ENCODE data around the gene THRAP3. TPM values are rescaled to one million over a fixed set of nuclear protein-coding genes. Genes with fewer than 3 reads are reported as not detected.

The THRAP3 gene
- polyA plus RNA-seq, 1 of the 3 experiments (the other 2 are of a cell fraction), result 33.7 TPM

- H3K27me3 ChIP-seq (ENCODE audit: insufficient read depth), result no peaks in the 10 kb centered on the region
- no peak overlapping the region for H2AFZ ChIP-seq (ENCODE audit: low read depth)
- peaks cover 38 to 65% of the 10 kb centered on the region in 2 experiments for H3K36me3 ChIP-seq (replicated peaks in 1 of 2; ENCODE audit: control insufficient read depth in 1 of 2, insufficient read depth in 2 of 2, low read length in 1 of 2)
- H3K79me2 ChIP-seq (ENCODE audit: insufficient read depth), result peaks cover 20% of the 10 kb centered on the region; the same call in 1 of the 2 replicates
- TF ChIP-seq MEF2A (IDR thresholded peaks at IDR 0.05; ENCODE audit: borderline replicate concordance, low read depth), result no peak
- TF ChIP-seq FOSL2 (IDR thresholded peaks at IDR 0.05; ENCODE audit: borderline replicate concordance, low read depth), result no peak
- no peak for TF ChIP-seq REST (IDR thresholded peaks at IDR 0.05; ENCODE audit: low read depth, low read length)
- TF ChIP-seq RAD21 (IDR thresholded peaks at IDR 0.05; ENCODE audit: low read length), result no peak
- TF ChIP-seq TCF12 (IDR thresholded peaks at IDR 0.05), result no peak
- no peak for TF ChIP-seq NFIC (IDR thresholded peaks at IDR 0.05; ENCODE audit: borderline replicate concordance)
- no peak for TF ChIP-seq GABPA (IDR thresholded peaks at IDR 0.05; ENCODE audit: low read depth)
- TF ChIP-seq RFX5 (IDR thresholded peaks at IDR 0.05; ENCODE audit: low read length), result no peak
- TF ChIP-seq PBX3 (IDR thresholded peaks at IDR 0.05), result no peak
- no peak for TF ChIP-seq MXI1 (IDR thresholded peaks at IDR 0.05; ENCODE audit: low read depth, low read length)
- 0 out of 2 replicates have a peak, but pooled peaks cover under 1% of the 10 kb centered on the region for H4K20me1 ChIP-seq (ENCODE audit: insufficient read depth)
- H3K4me1 ChIP-seq (ENCODE audit: control insufficient read depth in 1 of 2, insufficient read depth in 2 of 2, low read depth in 1 of 2, low read length in 1 of 2), result peaks cover 0 to 13% of the 10 kb centered on the region in 2 experiments; a peak in 2 of 4 replicates
- H3F3A ChIP-seq (replicated peaks; ENCODE audit: insufficient read depth), result peaks cover 33% of the 10 kb centered on the region
- H3K27ac ChIP-seq (ENCODE audit: low read depth in 2 of 2, low read length in 1 of 2), result no peak overlapping the region
- no peak overlapping the region for H3K4me3 ChIP-seq (ENCODE audit: low read depth in 2 of 2, low read length in 1 of 2)
- no peaks in the 10 kb centered on the region for H3K9me2 ChIP-seq
- no peak overlapping the region for H3K9ac ChIP-seq
- ChIA-PET POLR2A (interaction anchor here (1.0 to 2.0 kb wide), 3 partner anchors 13 to 156 kb away, joined by 3 to 6 read pairs (median 6); partner anchors contain the start of gene TRAPPC3), CTCF (interaction anchor here (1.0 to 3.1 kb wide), 5 partner anchors 10 to 156 kb away, joined by 3 to 11 read pairs (median 5); partner anchors contain the start of gene TRAPPC3)
- WGBS (ENCODE audit: low lambda C conversion rate), result 92% methylated on average over 7 of the region's 7 CpGs
- no peak overlapping the region for H3K4me2 ChIP-seq
- no peak for DNase-seq
- H3K9me3 ChIP-seq, result no peaks in the 10 kb centered on the region
These were observed 81.6 kb downstream of the THRAP3 start for GRCh38 chr1:36305915-36306209.

GRCh38 chr1:36306210-36306901, 82.1 kb downstream of the THRAP3 start, which contains the start of gene SH3D21:
Gene SH3D21 (plus strand): TSS chr1:36306368. CDS start chr1:36306421, 53 bp downstream.
- DNase-seq, result peak; percentile 59
- peak within 1 kb of the TSS; percentile 46 to 60 for H3K4me3 ChIP-seq (ENCODE audit: low read depth in 2 of 2, low read length in 1 of 2)
- peaks cover 29% of the 10 kb centered on the region for H3F3A ChIP-seq (replicated peaks; ENCODE audit: insufficient read depth)
- no peaks in the 10 kb centered on the region for H3K9me2 ChIP-seq
- H3K9ac ChIP-seq, result peak within 1 kb of the TSS; percentile 39
- ChIA-PET POLR2A (interaction anchor here (1.0 to 2.0 kb wide), 4 partner anchors 13 to 157 kb away, joined by 3 to 6 read pairs (median 5); partner anchors contain the start of gene TRAPPC3), CTCF (interaction anchor here (0.8 to 3.1 kb wide), 10 partner anchors 10 to 157 kb away, joined by 3 to 11 read pairs (median 3); partner anchors contain the start of genes EVA1B and TRAPPC3)
- H3K9me3 ChIP-seq, result no peaks in the 10 kb centered on the region
- H3K4me1 ChIP-seq (ENCODE audit: control insufficient read depth in 1 of 2, insufficient read depth in 2 of 2, low read depth in 1 of 2, low read length in 1 of 2), result peaks cover 0 to 12% of the 10 kb centered on the region in 2 experiments; a peak in 2 of 4 replicates
- peak within 1 kb of the TSS; percentile 77 for H3K4me2 ChIP-seq
- peak within 1 kb of the TSS in 1 of 2 experiments; percentile 34; a peak in 1 of 4 replicates for H3K27ac ChIP-seq (ENCODE audit: low read depth in 2 of 2, low read length in 1 of 2)
- 78% methylated on average over 14 of the region's 65 CpGs for WGBS (ENCODE audit: low lambda C conversion rate)
- H3K36me3 ChIP-seq (replicated peaks in 1 of 2; ENCODE audit: control insufficient read depth in 1 of 2, insufficient read depth in 2 of 2, low read length in 1 of 2), result peaks cover 34 to 62% of the 10 kb centered on the region in 2 experiments
- H2AFZ ChIP-seq (ENCODE audit: low read depth), result no peak within 1 kb of the TSS
- no peaks in the 10 kb centered on the region for H3K27me3 ChIP-seq (ENCODE audit: insufficient read depth)
- H3K79me2 ChIP-seq (ENCODE audit: insufficient read depth), result peaks cover 17% of the 10 kb centered on the region; the same call in 1 of the 2 replicates
- no peaks in the 10 kb centered on the region for H4K20me1 ChIP-seq (ENCODE audit: insufficient read depth)
- no peak for TF ChIP-seq ZBTB33 (IDR thresholded peaks at IDR 0.05; ENCODE audit: borderline replicate concordance, low read depth)
- no peak for TF ChIP-seq REST (IDR thresholded peaks at IDR 0.05; ENCODE audit: low read depth, low read length)
- no peak for TF ChIP-seq MXI1 (IDR thresholded peaks at IDR 0.05; ENCODE audit: low read depth, low read length)
- no peak for TF ChIP-seq RFX5 (IDR thresholded peaks at IDR 0.05; ENCODE audit: low read length)
- TF ChIP-seq GATA2 (CRISPR knock-in tag; IDR thresholded peaks at IDR 0.05), result no peak
